ENCODE results near the gene ROMO1.
"Not testable (repeated sequence)": the region's sequence is repeated elsewhere in the genome, so short reads cannot be mapped to it uniquely, and the experiment has no call there.

Gene ROMO1

DNA sequence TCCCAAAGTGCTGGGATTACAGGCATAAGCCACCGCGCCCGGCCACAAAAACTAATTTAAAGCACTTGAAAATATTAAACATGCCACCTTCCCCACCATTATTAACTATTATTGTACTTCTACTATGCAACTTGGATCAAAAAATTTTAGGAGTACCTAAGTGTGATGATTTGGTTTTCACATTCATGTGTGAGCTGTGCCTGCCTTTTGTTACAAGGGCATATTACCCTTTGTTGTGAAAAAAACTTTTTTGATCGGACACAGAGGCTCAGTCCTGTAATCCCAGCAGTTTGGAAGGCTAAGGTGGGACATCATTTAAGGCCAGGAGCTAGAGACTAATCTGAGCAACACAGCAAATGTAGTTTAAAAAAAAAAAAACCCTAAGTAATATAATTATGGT is 17.1 kb downstream of the ROMO1 start:
- DNase-seq, result no peak
- H3K27me3 Mint-ChIP-seq, result no peaks in the 10 kb centered on the region
- no peak for ATAC-seq
- H3K4me3 Mint-ChIP-seq, result no peak overlapping the region
- H3K27ac Mint-ChIP-seq, result no peak overlapping the region
- no peaks in the 10 kb centered on the region for H3K9me3 Mint-ChIP-seq
- peaks cover 64% of the 10 kb centered on the region for H3K4me1 Mint-ChIP-seq

DNA sequence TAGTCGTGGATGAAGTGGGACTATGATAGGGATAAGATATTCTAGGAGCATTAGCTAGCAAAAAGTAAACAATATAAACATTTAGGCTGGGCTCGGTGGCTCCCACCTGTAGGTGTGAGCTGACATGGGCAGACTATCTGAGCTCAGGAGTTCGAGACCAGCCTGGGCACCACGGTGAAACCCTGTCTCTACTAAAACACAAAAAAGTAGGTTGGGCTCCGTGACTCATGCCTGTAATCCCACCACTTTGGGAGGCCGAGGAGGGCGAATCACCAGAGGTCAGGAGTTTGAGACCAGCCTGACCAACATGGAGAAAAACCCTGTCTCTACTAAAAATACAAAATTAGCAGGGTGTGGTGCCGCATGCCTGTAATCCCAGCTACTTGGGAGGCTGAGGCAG is 19.1 kb downstream of the ROMO1 start:
- Mint-ChIP-seq H3K4me1 (peaks cover 67% of the 10 kb centered on the region), H3K27ac (peak overlapping the region in 1 of 2 donors; percentile 19)
- not testable (repeated sequence) for DNase-seq, ATAC-seq, H3K9me3 Mint-ChIP-seq, H3K27me3 Mint-ChIP-seq, H3K4me3 Mint-ChIP-seq

DNA sequence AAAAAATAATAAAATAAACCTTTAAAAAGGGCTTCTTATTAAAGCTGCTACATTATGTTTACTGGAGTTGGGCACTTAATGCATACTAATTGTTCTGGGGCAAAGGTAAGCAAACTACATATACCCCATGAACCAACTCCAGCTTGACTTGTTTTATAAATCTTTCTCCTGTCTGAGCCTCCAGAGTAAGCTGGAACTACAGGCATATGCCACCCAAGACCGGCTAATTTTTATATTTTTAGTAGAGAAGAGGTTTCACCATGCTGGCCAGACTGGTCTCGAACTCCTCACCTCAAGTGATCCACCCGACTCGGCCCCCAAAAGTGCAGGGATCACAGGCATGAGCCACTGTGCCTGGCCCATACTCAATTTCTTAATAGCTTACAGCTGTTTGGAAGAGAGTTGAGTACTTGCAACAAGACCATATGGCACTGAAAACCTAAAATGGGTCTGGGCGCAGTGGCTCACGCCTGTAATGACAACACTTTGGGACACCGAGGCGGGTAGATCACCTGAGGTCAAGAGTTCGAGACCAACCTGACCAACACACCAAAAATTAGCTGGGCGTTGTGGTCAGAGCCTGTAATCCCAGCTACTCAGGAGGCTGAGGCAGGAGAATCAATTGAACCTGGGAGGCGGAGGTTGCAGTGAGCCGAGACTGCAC is 19.9 kb downstream of the ROMO1 start:
- no peaks in the 10 kb centered on the region for H3K9me3 Mint-ChIP-seq
- no peak for DNase-seq
- peaks cover 63% of the 10 kb centered on the region for H3K4me1 Mint-ChIP-seq
- no peak overlapping the region for H3K4me3 Mint-ChIP-seq
- no peak for ATAC-seq
- peak overlapping the region in 1 of 2 donors; percentile 54 for H3K27ac Mint-ChIP-seq
- no peaks in the 10 kb centered on the region for H3K27me3 Mint-ChIP-seq

DNA sequence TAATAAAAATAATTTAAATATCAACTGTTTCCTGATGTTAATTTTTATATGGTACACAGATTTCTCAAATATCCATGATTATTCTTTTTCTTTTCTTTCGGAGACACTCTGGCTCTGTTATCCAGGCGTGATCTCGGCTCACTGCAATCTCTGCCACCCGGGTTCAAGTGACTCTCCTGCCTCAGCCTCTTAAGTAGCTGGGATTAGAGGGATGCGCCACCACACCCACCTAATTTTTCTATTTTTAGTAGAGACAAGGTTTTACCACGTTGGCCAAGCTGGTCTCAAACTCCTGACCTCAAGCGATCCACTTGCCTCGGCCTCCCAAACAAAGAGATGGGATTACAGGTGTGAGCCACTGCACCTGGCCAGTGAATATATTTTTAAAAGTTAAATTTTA is 20.5 kb downstream of the ROMO1 start:
- Mint-ChIP-seq H3K4me3 (no peak overlapping the region), H3K27ac (no peak overlapping the region), H3K27me3 (no peaks in the 10 kb centered on the region), H3K9me3 (no peaks in the 10 kb centered on the region), H3K4me1 (peaks cover 61% of the 10 kb centered on the region)
- ATAC-seq, result no peak
- no peak for DNase-seq

DNA sequence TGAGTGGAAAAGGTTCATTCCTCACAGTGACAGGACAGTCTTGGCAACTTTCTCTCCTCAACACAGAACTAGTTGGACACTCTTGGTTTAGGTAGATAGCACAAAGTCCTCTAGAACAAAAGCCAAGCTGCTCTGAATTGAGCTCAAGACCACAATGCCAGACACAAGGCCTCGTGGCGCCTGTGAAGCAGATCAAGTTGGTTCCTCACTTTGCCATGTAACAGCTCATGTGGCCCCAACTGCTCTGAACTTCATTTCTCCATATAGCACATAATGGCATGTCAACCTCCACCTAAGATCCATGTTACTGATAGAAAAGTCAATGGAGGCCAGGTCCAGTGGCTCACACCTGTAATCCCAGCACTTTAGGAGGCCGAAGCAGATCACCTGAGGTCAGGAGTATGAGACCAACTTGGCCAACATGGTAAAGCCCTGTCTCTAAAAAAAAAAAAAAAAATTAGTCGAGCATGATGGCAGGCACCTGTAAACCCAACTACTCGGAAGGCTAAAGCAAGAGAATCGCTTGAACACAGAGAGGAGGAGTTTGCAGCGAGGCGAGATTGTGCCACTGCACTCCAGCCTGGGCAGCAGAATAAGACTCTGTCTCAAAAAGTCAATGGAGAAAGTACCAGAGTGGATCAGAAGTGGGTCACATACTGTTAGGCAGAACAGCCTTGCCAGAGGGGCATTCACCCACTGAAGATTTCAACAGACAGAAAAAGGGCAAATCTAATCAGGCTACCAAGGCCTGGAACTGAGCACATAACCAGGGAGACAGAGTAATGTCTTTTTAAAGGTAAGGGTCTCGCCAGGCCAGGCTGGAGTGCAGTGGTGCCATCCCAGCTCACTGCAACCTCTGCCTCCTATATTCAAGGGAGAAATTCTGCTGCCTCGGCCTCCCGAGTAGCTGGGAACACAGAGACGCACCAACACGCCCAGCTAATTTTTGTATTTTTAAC is 21.2 kb downstream of the ROMO1 start:
- Mint-ChIP-seq H3K27ac (peak overlapping the region in 1 of 2 donors; percentile 42), H3K9me3 (no peaks in the 10 kb centered on the region), H3K27me3 (no peaks in the 10 kb centered on the region), H3K4me3 (no peak overlapping the region), H3K4me1 (peaks cover 60% of the 10 kb centered on the region)
- DNase-seq (no peak), ATAC-seq (no peak)

DNA sequence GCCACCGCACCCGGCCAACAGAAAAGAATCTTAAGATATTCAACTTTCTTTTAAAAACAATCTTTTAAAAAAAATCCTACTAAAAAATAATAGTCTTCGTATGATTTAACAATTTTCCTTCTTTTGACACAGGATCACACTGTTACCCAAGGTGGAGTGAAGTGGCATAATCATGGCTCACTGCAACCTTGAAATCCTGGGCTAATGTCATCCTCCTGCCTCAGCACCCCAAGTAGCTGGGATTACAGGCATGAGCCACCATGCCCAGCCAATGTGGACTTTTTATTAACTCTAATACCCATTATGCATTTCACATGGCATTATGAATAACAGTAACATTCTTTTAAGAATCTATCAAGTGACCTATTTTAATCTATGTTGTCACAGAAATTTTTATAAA is 22.0 kb downstream of the ROMO1 start:
- Mint-ChIP-seq H3K27me3 (no peaks in the 10 kb centered on the region), H3K4me3 (no peak overlapping the region)
- no peak for ATAC-seq

DNA sequence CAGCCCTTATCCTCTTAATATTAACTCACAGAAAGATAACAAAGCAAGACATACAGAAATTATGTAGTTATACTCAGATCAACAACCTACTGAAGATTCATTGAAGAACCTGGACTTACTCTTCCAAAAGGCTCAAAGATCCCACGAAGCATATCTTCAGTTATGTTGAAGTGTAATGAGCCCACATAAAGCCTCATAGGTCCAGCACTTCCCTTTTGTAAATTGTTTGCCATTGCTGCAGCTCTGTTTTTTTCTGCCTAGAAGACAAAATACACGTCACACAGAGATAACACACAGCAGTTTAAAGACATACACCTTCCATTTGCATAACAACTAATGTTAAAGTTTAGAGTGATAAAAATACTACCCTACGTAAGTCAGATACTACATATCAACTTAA is 22.4 kb downstream of the ROMO1 start:
- Mint-ChIP-seq H3K4me1 (peaks cover 59% of the 10 kb centered on the region), H3K27me3 (no peaks in the 10 kb centered on the region), H3K4me3 (no peak overlapping the region), H3K9me3 (no peaks in the 10 kb centered on the region), H3K27ac (no peak overlapping the region)
- ATAC-seq (no peak), DNase-seq (no peak)

More for the DNA sequence above, 22.0 kb downstream of the ROMO1 start:
- Mint-ChIP-seq H3K4me1 (peaks cover 57% of the 10 kb centered on the region), H3K27ac (no peak overlapping the region), H3K9me3 (no peaks in the 10 kb centered on the region)
- DNase-seq, result no peak

DNA sequence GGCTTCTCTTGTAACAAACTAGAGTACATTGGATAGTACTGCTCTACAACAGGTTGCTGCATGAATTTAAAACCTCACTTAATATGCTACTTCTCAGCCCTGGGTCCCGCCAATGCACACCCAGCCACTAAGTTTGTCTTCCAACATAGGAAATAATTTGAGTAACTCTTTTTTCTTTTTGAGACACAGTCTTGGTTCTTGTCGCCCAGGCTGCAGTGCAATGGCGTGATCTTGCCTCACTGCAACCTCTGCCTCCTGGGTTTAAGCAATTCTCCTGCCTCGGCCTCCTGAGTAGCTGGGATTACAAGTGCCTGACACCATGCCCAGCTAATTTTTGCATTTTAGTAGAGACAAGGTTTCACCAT is 24.1 kb downstream of the ROMO1 start:
- H3K27me3 Mint-ChIP-seq, H3K9me3 Mint-ChIP-seq, H3K4me3 Mint-ChIP-seq, DNase-seq: not testable (repeated sequence)
- ATAC-seq, result peak; percentile 33
- Mint-ChIP-seq H3K4me1 (peaks cover 58% of the 10 kb centered on the region), H3K27ac (peak overlapping the region in 1 of 2 donors; percentile 65)

DNA sequence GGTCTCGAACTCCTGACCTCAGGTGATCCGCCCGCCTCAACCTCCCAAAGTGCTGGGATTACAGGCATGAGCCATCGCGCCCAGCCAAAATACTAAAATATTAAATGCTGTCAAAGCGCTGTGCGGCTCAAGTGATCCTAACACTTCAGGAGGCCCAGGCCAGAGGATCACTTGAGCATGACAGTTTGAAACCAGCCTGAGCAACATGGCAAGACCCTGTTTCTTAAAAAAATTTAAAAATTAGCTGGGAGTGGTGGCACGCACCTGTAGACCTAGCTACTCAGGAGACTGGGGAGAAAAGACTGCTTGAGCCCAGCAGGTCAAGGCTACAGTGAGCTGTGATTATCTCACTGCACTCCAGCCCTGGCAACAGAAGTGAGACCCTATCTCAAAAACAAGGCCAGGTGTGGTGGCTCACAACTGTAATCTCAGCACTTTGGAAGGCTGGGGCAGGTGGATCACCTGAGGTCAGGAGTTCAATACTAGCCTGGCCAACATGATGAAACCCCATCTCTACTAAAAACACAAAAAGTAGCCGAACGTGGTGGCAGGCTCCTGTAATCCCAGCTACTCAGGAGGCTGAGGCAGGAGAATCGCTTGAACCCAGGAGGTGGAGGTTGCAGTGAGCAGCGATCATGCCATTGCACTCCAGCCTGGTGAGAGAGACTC is 24.6 kb downstream of the ROMO1 start:
- not testable (repeated sequence) for ATAC-seq, H3K4me3 Mint-ChIP-seq, DNase-seq, H3K27ac Mint-ChIP-seq, H3K27me3 Mint-ChIP-seq, H3K9me3 Mint-ChIP-seq
- H3K4me1 Mint-ChIP-seq, result peaks cover 56% of the 10 kb centered on the region

DNA sequence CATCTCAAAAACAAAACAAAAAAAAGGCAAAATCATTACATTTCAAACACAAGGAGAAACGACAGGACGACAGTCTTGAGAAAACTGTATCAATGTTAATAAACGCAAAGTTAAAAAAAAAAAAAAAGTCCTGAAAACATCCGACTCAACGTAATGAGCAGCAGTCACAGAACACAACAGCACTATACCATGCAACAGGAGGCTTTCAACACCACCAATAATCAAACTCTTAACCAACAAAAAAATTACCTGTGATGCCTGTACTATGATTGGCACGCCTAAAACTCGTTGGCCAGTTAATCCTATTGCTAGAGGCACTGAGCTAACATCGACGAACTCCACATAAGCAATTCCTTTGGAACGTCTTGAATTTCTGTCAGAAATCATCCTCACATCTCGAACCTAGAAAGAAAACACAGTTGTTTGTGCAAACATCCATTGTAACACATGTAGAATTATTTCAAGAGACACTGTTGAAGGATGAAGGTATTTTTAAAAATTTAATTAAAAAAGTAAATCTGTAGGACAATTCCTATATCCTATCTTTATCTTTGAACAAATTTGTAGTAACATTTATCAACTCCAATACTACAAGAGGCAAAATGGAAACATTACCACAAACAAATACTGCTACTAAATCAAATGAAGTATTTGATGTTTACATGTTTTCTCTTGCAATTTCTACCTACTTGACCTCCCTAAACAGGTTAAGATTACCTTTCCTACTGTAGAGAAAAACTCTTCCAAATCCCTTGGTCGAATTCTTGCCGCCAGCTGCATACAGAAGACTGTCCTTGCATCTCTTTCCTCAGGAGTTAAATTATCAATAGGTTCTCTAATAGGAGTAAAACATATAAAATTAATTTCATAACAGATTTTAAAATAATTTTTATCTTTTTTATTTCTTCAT is 25.4 kb downstream of the ROMO1 start:
- Mint-ChIP-seq H3K27ac (peak overlapping the region in 1 of 2 donors; percentile 49), H3K9me3 (no peaks in the 10 kb centered on the region), H3K4me3 (no peak overlapping the region), H3K27me3 (no peaks in the 10 kb centered on the region), H3K4me1 (peaks cover 56% of the 10 kb centered on the region)
- ATAC-seq (no peak), DNase-seq (no peak)

DNA sequence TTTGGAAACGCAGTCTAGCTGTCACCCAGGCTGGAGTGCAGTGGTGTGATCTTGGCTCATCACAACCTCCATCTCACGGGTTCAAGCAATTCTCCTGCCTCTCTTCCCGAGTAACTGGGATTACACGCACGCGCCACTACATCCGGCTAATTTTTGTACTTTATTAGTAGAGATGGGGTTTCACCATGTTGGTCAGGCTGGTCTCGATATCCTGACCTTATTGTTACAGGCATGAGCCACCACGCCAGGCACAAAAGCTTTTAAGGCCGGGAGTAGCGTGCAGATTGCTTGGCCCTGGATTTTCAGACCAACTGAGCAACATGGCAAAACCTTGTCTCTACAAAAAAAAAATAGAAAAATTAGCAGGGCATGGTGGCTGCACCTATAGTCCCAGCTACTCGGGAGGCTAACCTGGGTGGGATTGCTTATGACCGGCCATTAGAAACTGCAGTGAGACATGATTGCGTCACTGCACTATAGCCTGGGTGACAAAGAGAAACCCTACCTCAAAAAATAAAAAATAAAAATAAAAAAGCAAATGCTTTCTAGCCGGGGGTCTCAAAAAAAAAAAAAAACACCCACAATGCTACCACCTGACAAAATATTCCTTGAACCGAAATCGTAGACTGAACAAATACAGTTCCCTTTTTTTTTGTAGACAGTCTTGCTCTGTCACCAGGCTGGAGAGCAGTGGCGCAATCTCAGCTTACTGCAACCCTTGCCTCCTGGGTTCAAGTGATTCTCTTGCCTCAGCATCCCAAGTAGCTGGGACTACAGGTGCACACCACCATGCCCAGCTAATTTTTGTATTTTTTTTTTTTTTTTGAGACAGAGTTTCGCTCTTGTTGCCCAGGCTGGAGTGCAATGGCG is 27.9 kb downstream of the ROMO1 start:
- no peak overlapping the region for H3K4me3 Mint-ChIP-seq
- ATAC-seq, result no peak
- H3K27me3 Mint-ChIP-seq, result no peaks in the 10 kb centered on the region
- DNase-seq, result no peak
- no peaks in the 10 kb centered on the region for H3K9me3 Mint-ChIP-seq
- peaks cover 53% of the 10 kb centered on the region for H3K4me1 Mint-ChIP-seq
- peak overlapping the region in 1 of 2 donors; percentile 96 for H3K27ac Mint-ChIP-seq

DNA sequence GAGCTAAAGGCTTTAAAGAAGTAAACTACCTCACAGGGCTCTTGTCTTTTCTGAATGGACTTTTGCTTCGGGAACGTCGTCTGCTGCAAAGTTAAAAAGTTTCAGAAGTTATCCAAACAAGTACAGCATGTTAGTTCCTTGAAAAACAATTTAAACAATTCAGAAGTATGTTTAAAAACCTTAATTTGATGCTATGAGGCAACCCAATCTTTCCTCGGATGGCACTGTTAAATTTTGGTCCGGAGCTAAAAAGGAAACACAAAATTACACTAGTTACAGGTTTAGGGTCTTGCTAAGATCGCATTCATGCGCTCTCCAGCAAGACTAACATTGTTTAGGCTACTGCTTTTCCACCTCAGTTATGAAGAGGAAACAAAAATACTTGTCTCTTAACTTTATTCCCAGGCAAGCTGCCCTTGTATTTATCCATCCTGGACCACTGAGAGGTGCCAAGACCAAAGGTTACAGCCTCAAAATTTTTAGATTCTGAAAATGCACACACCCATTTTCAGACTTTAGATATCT is 30.1 kb downstream of the ROMO1 start:
- DNase-seq, result no peak
- H3K27ac Mint-ChIP-seq, result no peak overlapping the region
- H3K4me3 Mint-ChIP-seq, result no peak overlapping the region

DNA sequence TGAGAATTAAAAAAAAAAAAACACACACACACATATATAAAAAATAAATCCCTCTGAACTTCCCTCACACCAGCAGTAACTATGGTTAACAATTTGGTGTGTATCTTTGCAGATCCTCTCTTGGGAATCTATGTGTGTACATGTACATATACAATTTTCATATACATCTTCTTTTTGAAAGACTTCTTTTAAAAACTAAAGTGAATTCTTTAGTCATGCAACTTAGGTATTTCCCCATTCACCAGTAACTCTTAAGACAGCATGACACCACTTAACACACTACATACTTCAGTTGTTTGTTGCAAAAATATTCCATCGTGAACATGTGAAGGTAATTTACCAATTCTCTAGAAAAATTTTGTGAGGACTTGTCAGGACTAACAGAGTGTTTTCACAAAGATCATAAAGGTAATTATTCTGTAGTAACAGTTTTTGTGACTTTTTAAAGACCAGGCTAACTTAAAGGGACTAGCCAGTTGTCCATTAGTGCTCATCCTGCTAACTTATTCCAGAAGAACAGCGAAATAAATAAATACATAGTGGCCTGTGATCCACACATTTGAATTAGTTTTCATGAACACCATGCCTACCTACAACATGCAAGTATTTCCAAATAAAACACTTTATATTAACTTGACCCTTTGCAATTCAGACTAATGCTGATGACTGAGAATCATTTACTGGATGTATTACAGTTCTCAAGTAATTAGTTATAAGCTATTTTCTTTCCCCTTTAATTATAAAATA is 30.8 kb downstream of the ROMO1 start:
- no peak for ATAC-seq
- Mint-ChIP-seq H3K27ac (peak overlapping the region in 1 of 2 donors; percentile 72), H3K9me3 (no peaks in the 10 kb centered on the region), H3K4me1 (peaks cover 58% of the 10 kb centered on the region), H3K4me3 (peak overlapping the region in 1 of 2 donors; percentile 26), H3K27me3 (no peaks in the 10 kb centered on the region)
- DNase-seq, result no peak

More for the DNA sequence above, 30.1 kb downstream of the ROMO1 start:
- Mint-ChIP-seq H3K9me3 (no peaks in the 10 kb centered on the region), H3K27me3 (no peaks in the 10 kb centered on the region), H3K4me1 (peaks cover 53% of the 10 kb centered on the region)
- ATAC-seq, result no peak

Measured in stimulated activated naive CD8-positive, alpha-beta T cell treated with anti-CD3 and anti-CD28 coated beads, Interleukin-15, amount 100 ng/mL, for 72 hours (primary cell).